Posterior cingulate gyrus (tissue), 11 donors: ENCODE results near the gene RYR2.

Experiments used
- DNase-seq, 10 donors: peaks; one replicate each; pipeline versions ENCODE4 v3.0.0 to v3.0.0-alpha.2; 2020 to 2021; ENCODE audit warnings: mixed read lengths in 3 of 10
- intact Hi-C: fragments of 100-400 bp; cut with DNase I; formaldehyde crosslinking; loops from one replicate; pipeline ENCODE4 v1.15.1; 2023

RYR2 gene

GRCh38 chr1:237482777-237483176 lies 440.8 kb downstream of the RYR2 start:
- intact Hi-C loops = no loop called here
- no peak for DNase-seq

DNA sequence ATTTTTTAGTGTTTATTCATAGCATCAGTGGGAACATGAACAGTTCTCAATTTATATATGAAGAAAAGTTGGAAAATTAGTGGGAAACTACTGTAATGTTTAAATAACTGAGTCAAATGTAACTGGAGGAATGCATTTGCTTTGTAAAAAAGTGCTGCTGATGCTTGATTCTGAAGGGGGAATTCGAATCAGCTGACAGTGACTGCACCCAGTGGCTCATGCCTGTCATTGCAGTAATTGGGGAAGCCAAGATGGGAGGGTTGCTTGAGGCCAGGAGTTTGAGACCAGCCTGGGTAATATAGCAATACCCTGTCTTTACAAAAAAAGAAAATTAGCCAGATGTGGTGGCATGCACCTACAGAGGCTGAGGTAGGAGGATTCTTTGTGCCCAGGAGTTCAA lies 450.4 kb downstream of the RYR2 start:
- intact Hi-C loops = no loop called here
- no peak for DNase-seq

DNA sequence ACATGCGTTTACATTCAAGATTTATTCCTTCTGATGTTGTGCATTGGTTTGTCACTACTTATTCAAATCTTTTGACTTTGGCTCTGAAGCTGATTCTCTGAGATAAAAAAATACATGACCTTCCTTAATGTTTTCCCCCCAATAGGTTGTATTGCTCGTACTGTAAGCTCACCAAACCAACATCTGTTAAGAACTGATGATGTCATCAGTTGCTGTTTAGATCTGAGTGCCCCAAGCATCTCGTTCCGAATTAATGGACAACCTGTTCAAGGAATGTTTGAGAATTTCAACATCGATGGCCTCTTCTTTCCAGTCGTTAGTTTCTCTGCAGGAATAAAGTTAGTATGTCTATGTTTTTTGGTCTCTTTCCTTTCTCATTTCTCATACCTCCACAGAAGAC lies 458.6 kb downstream of the RYR2 start:
- no peak for DNase-seq
- intact Hi-C loops = no loop called here

DNA sequence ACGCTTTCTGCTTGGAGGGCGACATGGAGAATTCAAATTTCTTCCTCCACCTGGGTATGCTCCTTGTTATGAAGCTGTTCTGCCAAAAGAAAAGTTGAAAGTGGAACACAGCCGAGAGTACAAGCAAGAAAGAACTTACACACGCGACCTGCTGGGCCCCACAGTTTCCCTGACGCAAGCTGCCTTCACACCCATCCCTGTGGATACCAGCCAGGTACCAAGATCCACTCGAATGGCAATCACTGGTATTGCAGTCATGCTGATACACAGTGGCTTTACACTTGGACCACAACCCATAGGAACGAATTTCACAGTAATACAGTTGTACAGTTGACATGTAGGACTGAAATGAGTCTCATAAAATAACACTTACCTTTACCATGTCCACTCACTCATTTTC lies 461.3 kb downstream of the RYR2 start:
- intact Hi-C loops = no loop called here
- no peak for DNase-seq

DNA sequence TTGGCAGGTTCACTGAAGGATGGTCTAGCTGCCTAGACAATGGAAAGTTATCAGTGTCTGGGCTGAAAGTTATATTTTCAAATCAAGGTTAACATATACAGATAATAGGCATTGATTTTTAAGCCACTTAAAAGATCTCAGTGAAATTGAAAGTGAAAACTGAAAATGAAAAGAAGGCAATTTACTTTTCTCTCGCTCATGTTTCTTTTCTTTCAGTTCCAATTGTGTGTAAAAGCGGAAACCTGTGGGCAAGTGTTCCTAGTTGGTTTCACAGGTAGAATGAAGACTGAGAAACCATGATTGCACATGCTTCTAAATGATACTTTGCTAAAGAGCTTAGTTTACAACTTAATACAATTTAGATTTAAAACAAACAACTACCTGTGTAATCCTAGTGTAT lies 465.0 kb downstream of the RYR2 start:
- intact Hi-C loops = no loop called here
- no peak for DNase-seq

DNA sequence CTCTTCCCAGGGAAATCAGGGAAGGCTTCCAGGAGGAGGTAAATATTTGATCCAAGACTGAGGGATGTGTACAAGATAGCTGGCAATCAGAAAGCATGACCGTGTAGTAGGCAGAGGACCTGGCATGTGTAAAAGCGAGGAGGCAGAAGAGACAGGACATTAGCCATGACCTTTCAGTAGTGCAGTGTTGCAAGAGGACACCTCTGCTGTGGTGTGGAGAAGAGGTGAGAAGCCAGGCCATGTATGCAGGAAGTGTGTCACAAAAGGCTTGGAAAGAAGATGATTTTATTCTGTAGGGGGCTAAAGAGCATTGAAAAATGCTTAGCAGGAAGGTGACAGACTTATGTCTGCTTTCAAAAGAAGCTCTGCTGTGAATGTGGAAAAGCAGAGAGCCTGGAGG lies 467.8 kb downstream of the RYR2 start:
- no peak for DNase-seq
- intact Hi-C loops = no loop called here

DNA sequence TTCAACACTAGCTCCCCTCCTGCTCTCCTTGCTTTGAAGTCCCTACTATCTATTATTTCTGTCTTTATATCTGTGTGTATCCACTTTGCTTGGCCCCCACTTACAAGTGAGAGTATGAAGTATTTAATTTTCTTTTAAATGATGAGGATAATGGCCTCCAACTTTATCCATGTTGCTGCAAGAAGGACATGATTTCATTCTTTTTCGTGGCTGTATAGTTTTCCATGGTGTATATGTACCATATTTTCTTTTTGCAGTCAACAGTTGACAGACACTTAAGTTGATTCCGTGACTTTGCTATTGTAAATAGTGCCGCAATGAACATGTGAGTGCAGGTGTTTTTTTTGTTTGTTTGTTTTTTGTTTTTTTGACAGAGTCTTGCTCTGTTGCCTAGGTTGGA lies 483.1 kb downstream of the RYR2 start:
- intact Hi-C loops = no loop called here
- DNase-seq = no peak

GRCh38 chr1:237527761-237528160 lies 485.8 kb downstream of the RYR2 start:
- no peak for DNase-seq
- intact Hi-C loops = no loop called here

DNA sequence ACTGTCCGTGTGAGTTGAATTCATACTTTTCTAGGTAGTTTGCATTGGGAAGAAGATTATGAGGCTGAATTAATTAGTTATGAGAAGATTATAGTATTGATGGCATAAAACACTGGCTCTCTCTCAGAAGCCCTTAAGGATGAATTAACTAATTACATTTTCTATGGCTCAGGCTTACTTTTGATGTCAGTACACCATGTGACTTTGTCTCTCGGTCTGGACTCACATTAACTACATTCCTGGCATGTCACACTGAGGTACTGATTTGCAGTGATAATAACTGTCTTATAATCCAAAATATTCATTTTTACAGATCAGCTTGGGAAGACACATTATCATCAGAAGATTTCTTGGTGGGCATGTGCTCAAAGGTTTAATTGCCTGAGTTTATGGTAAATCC lies 486.6 kb downstream of the RYR2 start:
- intact Hi-C loops = no loop called here
- DNase-seq = no peak

GRCh38 chr1:237539055-237539454 lies 497.1 kb downstream of the RYR2 start:
- intact Hi-C loops = no loop called here
- DNase-seq = no peak

- intact Hi-C loops = no loop called here
Observed at GRCh38 chr1:237542525-237543418, 500.8 kb downstream of the RYR2 start.

GRCh38 chr1:237553078-237553477 lies 511.1 kb downstream of the RYR2 start:
- DNase-seq = no peak
- intact Hi-C loops = no loop called here

More at GRCh38 chr1:237542525-237543418, 500.8 kb downstream of the RYR2 start:
- DNase-seq = no peak

DNA sequence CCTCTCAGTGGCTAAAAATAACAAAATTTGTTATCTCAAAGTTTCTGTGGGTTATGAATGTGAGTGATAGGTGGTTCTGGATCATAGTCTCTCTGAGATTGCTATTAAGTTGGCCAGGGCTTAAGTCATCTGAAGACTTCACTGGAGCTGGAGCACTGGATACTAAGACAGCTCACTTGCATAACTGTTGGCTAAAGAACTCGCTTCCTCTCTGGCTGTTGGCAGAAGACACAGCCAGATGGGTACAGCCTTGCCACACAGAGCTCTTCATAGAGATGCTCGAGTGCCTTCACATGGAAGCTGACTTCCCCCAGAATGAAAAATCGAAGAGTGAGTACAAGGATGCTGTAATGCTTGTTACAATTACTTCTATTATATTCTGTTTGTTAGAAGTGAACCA lies 514.9 kb downstream of the RYR2 start:
- intact Hi-C loops = no loop called here
- peak in 6 of 10 donors; percentile 26 to 92 (median 33) for DNase-seq

- DNase-seq = no peak
- intact Hi-C loops = loop anchor here (5.0 to 10.0 kb wide), 4 partner anchors 518 to 1458 kb away; partner anchors contain the start of gene RYR2
Observed at GRCh38 chr1:237562242-237562823, 520.3 kb downstream of the RYR2 start.

- intact Hi-C loops = loop anchor here (10.0 kb wide), 3 partner anchors 520 to 1460 kb away; partner anchors contain the start of gene RYR2
- no peak for DNase-seq
Observed at GRCh38 chr1:237565236-237565635, 523.3 kb downstream of the RYR2 start.

DNA sequence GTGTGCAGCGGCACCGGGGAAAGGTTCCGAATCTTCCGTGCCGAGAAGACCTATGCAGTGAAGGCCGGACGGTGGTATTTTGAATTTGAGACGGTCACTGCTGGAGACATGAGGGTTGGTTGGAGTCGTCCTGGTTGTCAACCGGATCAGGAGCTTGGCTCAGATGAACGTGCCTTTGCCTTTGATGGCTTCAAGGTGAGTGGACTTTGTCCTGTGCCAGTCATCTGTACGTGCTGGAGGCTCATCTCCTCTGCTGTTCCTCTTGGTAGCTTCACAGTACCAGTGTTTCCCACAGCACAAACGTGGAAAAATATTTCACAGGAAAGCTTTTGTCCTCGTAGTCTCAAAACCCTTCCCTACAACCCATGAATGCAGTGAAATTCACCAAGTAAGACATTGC lies 524.6 kb downstream of the RYR2 start:
- DNase-seq = no peak
- intact Hi-C loops = loop anchor here (10.0 kb wide), 3 partner anchors 522 to 1462 kb away; partner anchors contain the start of gene RYR2

DNA sequence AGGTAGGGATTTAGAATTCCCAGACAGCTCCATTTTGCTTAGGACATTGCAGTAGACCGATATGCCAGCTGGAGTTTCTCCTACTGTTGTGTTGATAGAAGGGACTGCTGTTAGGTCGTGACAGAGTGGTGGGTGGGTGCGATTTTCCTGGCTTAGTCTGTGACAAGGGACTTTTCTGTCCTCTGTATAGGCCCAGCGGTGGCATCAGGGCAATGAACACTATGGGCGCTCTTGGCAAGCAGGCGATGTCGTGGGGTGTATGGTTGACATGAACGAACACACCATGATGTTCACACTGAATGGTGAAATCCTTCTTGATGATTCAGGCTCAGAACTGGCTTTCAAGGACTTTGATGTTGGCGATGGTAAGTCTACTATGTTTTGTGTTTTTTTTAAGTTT lies 527.0 kb downstream of the RYR2 start:
- peak in 2 of 10 donors; percentile 75 to 80 for DNase-seq
- intact Hi-C loops = loop anchor here (10.0 kb wide), 3 partner anchors 524 to 1464 kb away; partner anchors contain the start of gene RYR2

DNA sequence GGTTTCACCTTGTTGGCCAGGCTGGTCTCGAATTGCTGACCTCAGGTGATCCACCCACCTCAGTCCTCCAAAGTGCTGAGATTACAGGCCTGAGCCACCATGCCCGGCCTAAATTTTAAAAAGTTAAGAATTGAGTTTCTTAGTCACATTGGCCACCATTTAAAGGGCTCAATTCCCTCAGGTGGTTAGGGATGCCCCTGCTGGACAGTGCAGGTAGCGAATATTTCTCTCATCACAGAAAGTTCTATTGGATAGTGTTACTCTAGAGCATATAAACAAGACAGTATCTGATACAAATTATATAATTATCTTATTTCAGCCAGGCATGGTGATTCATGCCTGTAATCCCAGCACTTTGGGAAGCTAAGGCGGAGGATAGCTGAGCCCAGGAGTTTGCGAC lies 528.5 kb downstream of the RYR2 start:
- DNase-seq = no peak
- intact Hi-C loops = no loop called here

GRCh38 chr1:237574536-237574935 lies 532.6 kb downstream of the RYR2 start:
- intact Hi-C loops = no loop called here
- DNase-seq = no peak

GRCh38 chr1:237578540-237578939 lies 536.6 kb downstream of the RYR2 start:
- intact Hi-C loops = no loop called here
- DNase-seq = no peak

- no peak for DNase-seq
- intact Hi-C loops = no loop called here
Observed at GRCh38 chr1:237580726-237581125, 538.7 kb downstream of the RYR2 start.

- intact Hi-C loops = no loop called here
- no peak for DNase-seq
Observed at GRCh38 chr1:237583270-237583669, 541.3 kb downstream of the RYR2 start.
